Peyer's patch (tissue), 4 donors: ENCODE results near the gene CYTH3.

Source experiments
- POLR2A ChIP-seq, 2 donors: fragments of 450-650 bp; IDR thresholded peaks; one replicate each; pipeline ENCODE4 v1.5.1; 2017; ENCODE audit warnings: antibody characterized with exemption in 2 of 2, mild to moderate bottlenecking in 2 of 2, moderate library complexity in 2 of 2
- TF ChIP-seq, protein P1 (sequence below), 6 experiments: fragments of 450-650 bp in 4 of 6; fragments of 200-600 bp in 2 of 6; sonication (generic) in 1 of 6; IDR thresholded peaks; one replicate each; pipeline ENCODE4 v1.5.1; 2017 to 2019; ENCODE audit warnings: antibody characterized with exemption in 6 of 6, mild to moderate bottlenecking in 3 of 6, moderate library complexity in 1 of 6

DNA sequence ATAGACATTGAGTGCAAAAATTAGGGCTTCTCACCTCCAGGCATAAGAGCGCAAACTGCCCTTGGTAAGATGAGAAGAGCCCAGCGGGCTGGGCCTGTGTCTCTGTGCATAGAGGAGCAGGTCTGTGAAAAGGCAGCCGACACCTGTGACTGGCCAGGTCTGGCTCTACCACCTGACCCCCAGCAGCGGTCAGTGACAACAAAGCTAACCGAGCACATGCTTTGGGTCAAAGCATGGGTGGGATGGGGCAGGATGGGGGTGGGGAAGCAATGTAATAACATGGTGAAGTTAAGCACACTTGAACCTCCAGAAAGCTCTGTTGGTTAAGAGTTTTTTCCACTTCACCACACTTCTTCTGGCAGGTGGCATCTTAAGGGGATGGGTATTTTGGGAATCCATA lies 29.3 kb downstream of the CYTH3 start:
- TF ChIP-seq, protein P1, sequence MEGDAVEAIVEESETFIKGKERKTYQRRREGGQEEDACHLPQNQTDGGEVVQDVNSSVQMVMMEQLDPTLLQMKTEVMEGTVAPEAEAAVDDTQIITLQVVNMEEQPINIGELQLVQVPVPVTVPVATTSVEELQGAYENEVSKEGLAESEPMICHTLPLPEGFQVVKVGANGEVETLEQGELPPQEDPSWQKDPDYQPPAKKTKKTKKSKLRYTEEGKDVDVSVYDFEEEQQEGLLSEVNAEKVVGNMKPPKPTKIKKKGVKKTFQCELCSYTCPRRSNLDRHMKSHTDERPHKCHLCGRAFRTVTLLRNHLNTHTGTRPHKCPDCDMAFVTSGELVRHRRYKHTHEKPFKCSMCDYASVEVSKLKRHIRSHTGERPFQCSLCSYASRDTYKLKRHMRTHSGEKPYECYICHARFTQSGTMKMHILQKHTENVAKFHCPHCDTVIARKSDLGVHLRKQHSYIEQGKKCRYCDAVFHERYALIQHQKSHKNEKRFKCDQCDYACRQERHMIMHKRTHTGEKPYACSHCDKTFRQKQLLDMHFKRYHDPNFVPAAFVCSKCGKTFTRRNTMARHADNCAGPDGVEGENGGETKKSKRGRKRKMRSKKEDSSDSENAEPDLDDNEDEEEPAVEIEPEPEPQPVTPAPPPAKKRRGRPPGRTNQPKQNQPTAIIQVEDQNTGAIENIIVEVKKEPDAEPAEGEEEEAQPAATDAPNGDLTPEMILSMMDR (IDR thresholded peaks at IDR 0.05) = no peak
- TF ChIP-seq POLR2A (IDR thresholded peaks at IDR 0.05) = no peak
